ACHN (cell line): Measurements from ENCODE around the gene A4GALT.
A peak's percentile ranks its signal among the peaks of the same experiment; 100 is the strongest.
"Not testable (repeated sequence)": the region's sequence is repeated elsewhere in the genome, so short reads cannot be mapped to it uniquely, and the experiment has no call there.

Source experiments
- DNase-seq: peaks from one replicate; pipeline ENCODE4 v3.0.0-alpha.2; 2015
- in situ Hi-C: cut with HindIII; loops from 2 replicates; pipeline ENCODE4 v1.10.0; 2017; ENCODE audit warnings: low sequenced_read_pairs, low pct_ligation_motif_present, low pct_unique_long_range_greater_than_20kb

Gene A4GALT

DNA sequence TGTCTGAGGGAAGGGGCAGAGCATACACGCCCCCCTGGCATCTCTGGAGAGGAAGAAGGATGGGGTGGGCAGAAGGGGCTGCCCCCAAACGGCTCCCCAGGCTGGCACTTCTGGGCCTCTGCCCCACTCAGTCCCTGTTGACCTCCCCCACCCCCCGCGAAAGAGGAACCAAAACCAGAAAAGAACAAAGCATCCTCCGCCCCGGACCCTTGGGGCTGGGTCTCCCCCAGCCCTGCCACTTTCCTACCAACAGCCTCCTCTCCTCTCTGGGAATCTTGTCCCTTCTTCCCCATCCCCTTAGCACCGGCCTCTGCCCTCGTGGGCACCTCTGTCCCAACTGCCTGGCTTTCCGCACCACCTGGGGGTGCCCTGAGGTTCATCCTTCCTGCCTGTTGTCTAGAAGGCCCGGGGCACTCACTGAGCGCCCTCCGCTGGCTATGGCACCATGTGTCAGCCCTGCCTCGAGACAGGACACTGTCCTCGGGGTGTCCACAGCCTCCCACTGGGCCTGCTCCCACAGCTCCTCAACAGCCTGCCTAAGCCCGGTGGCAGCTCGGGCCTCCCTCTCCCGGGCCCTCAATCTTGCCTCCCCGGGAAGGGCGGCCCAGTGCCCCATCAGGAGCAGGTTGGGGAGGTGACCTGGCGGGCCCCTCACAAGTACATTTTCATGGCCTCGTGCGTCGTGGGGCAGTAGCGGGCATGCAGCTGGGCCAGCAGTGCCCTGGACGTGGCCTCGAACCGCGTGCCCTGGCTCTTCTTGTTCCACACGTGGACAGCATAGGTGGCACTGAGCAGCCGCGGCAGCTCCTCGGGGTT lies 28.2 kb downstream of the A4GALT start:
- in situ Hi-C loops: no loop called here
- no peak for DNase-seq

DNA sequence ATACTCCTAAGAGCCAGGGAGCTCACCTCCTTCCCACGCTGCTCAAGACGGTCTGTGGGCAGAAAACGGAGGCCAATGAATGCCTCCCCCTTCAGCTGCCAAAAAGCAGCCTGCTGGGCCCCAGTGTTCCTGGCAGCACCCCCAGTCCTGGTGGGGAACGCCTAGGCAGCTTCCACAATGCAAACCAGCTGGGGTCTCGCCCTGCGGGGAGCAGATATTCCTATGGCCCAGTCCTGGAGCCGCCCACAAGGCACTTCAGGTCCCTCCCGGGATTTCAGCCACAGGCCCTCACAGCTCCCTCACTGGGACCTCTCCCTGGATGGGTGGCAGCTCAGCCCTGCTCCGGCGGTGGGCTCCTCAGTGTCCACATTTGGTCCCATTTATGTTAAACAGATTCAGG lies 29.2 kb downstream of the A4GALT start:
- no peak for DNase-seq
- in situ Hi-C loops: no loop called here

- in situ Hi-C loops: no loop called here
- peak; percentile 86 for DNase-seq
Measured at GRCh38 chr22:42688241-42689211, 32.1 kb downstream of the A4GALT start.

GRCh38 chr22:42686756-42687491 lies 33.7 kb downstream of the A4GALT start:
- no peak for DNase-seq
- in situ Hi-C loops: no loop called here

- no peak for DNase-seq
- in situ Hi-C loops: no loop called here
Measured at GRCh38 chr22:42685941-42686653, 34.6 kb downstream of the A4GALT start.

GRCh38 chr22:42684462-42685195 lies 36.0 kb downstream of the A4GALT start:
- DNase-seq: no peak
- in situ Hi-C loops: no loop called here

DNA sequence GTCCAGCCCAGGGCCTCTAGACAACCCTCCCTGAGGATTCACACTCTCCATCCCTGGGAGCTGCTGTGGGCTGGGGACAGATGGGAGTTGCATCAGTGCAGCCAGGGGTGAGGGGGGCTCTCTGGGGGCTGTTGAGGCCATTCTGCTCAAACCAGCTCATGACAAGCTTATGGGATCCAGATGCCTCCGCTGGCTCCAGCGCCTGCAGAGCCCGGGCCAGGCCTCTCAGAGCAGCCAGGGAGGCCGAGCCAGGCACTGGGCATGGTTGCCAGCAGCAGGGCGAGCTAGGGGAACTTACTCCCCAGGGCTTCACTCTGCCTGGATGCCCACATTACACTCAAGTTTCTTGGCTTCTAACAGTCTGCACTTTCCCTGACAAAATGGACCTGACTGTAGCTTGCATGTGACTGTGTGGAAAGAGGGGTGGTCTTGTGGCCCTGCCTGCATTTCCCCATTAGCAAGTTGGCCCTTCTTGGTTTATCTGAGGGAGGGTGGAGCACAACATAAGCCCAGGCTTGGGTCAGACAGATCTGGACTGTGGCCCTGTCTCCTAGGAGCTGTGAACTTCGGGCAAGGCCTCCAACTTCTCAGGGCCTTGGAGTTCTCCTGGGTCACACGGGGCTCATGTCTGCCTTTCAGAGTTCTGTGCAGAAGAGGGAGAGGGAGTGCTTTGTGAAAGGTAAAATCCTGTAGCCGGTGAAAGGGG lies 36.9 kb downstream of the A4GALT start:
- no peak for DNase-seq

GRCh38 chr22:42682113-42682851 lies 38.4 kb downstream of the A4GALT start:
- in situ Hi-C loops: no loop called here
- no peak for DNase-seq

More for the DNA sequence above, 36.9 kb downstream of the A4GALT start:
- in situ Hi-C loops: no loop called here

DNA sequence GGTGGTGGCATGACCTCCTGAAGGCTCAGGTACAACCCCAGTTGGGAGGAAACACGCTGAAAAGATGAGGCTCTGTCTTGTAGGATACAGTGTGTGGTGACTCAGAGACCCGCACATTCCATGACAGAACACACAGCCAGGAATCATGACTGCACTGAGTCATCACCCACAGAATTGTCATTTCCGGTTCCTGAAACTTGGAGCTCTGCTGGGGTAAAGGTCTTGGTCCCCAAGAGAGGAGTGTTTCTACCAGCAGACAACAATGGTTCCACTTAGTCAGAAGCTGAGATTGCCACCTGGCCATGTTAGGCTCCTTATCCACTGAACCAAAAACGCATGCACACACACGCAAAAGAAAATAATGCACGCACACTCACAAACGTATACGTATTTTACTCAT lies 40.0 kb downstream of the A4GALT start:
- in situ Hi-C loops: no loop called here
- DNase-seq: peak; percentile 95

GRCh38 chr22:42679691-42680090 lies 41.0 kb downstream of the A4GALT start:
- in situ Hi-C loops: no loop called here
- no peak for DNase-seq

GRCh38 chr22:42678894-42679293 lies 41.8 kb downstream of the A4GALT start:
- in situ Hi-C loops: no loop called here
- no peak for DNase-seq

DNA sequence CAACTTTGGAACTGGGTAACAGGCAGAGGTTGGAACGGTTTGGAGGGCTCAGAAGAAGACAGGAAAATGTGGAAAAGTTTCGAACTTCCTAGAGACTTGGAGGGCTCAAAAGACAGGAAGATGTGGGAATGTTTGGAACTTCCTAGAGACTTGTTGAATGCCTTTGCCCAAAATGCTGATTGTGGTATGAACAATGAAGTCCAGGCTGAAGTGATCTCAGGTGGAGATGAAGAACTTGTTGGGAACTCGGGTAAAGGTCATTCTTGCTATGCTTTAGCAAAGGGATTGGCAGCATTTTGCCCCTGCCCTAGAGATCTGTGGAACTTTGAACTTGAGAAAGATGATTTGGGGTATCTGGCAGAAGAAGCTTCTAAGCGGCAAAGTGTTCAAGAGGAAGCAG lies 42.7 kb downstream of the A4GALT start:
- in situ Hi-C loops, DNase-seq: not testable (repeated sequence)

DNA sequence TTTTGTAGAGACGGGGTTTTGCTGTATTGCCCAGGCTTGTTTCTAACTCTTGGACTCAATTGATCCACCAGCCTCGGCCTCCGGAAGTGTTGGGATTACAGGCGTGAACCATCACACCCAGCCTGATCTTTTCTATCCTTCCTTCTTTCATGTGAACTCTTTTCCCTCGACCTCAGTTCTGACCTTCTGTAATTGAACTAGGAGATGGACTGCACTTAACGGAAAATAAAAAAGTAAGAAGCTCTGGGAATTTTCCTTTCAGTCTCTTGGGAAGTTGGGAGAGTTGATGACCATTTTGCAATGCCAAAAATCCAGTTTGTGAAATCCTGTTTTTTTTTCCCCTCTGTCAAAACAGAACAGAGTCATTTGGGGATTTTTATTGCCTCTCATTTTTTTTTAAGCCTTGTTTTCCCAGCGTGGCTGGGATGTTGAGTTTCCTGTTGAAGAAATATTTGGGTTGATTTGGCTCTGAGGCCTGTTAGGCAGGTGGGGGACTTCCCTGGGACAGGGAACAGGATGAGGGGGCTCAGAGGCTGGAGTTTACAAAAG lies 44.5 kb downstream of the A4GALT start:
- in situ Hi-C loops: no loop called here

DNA sequence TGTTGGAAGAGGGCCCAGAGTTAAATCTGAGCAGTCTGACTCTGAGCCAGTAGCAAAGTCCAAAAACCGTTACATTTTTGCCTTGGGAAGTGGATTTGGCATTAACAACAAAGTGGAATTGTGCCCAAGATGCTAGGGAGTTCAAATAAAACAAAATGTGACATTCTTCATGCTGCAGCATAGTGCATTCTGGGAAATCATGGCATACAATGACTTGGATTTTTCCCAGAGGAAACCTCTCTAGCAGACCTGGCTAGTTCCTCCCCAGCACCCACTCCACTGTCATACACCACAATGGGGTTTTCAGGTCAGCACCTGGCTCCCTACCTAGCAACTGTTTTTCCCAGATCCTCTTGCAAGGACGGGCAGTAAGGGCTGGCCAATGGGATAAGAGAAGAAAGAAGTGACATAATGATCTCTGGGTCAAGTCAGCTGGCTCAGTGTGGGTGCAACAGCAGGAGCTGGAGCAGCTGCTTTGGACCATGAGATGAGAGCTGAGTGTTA lies 46.7 kb downstream of the A4GALT start:
- peak; percentile 20 for DNase-seq

More for the DNA sequence above, 44.5 kb downstream of the A4GALT start:
- no peak for DNase-seq

DNA sequence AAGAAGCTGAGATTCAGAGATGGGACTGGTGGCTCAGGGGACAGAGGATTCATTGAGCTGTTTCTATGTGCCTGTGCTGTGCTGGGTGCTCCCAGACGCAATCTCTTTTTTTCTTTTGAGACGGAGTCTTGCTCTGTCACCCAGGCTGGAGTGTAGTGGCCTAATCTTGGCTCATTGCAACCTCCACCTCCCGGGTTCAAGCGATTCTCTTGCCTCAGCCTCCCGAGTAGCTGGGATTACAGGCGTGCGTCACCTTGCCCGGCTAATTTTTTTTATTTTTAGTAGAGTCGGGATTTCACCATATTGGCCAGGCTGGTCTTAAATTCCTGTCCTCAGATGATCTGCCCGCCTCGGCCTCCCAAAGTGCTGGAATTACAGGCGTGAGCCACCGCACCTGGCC lies 47.6 kb downstream of the A4GALT start:
- DNase-seq, in situ Hi-C loops: not testable (repeated sequence)

More for the DNA sequence above, 46.7 kb downstream of the A4GALT start:
- in situ Hi-C loops: no loop called here
